CD4-positive, alpha-beta T cell treated with Interleukin-12 subunit alpha and Interleukin-12 subunit beta, for 1 hour (primary cell): ENCODE data around the gene CASP9.
"Not testable (repeated sequence)": the region's sequence is repeated elsewhere in the genome, so short reads cannot be mapped to it uniquely, and the experiment has no call there.

ENCODE experiments used
- DNase-seq: peaks from one replicate; pipeline ENCODE4 v3.0.0-alpha.2; 2020

The CASP9 gene

DNA sequence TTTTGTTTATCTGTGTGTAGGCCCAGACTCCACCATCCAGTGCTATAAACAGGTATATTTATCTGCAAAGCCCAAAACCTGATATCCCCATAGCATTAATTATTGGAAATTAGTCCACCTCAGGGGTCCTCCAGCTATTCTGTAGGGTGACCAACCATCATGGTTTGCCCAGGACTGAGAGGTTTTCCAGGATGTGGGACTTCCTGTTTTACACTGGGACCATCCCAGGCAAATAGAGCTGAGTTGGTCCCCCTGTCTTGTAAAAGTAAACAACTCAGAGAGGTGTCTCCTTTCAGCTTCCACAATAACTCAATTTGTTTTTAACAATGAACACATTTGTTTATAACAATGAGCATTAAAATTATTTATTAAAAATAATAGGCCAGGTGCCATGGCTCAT is 55.9 kb downstream of the CASP9 start:
- DNase-seq: no peak

DNA sequence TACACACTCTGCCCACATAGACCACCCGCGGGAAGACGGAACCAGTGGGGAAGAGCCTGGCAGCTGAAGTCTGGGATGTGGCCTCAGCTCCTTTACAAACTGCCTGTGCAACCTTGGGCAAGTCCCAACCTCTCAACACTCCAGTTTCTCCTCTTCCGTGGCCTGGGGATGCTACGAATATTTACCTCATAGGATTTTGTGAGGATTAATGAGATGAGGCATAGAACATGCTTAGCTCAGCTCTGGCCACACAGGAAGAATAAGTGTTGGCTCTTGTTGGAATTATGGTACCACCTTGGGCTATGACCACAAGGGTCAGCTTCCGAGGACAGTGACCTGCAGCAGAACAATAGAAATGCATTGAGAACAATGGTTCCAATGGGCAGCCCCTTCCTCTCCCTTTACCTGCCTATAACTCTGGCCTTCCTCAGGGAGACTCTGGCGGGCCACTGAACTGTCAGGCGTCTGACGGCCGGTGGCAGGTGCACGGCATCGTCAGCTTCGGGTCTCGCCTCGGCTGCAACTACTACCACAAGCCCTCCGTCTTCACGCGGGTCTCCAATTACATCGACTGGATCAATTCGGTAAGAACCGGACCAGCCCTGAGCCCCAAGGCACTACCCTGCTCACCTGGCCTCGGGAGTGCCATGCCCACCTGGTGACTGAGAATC is 56.9 kb downstream of the CASP9 start:
- DNase-seq: not testable (repeated sequence)

DNA sequence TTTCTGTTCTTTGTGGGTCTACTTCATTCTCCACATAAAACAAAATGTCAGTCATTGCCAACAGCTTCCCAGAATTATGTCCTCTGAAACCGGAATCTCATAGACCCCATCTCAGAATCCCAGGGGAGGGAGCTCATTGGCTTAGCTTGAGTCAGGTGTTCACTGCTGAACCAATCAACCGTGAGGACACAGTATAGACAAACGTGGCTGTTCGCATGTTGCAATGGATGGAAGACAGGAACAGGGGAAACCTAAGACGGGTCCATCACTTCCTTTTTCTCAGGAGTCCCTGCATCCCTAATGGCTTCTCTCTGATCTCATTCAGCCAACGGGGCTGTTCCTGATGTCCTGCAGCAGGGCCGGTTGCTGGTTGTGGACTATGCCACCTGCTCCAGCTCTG is 58.3 kb downstream of the CASP9 start:
- no peak for DNase-seq

GRCh38 chr1:15463926-15464322 is 60.1 kb downstream of the CASP9 start:
- not testable (repeated sequence) for DNase-seq

DNA sequence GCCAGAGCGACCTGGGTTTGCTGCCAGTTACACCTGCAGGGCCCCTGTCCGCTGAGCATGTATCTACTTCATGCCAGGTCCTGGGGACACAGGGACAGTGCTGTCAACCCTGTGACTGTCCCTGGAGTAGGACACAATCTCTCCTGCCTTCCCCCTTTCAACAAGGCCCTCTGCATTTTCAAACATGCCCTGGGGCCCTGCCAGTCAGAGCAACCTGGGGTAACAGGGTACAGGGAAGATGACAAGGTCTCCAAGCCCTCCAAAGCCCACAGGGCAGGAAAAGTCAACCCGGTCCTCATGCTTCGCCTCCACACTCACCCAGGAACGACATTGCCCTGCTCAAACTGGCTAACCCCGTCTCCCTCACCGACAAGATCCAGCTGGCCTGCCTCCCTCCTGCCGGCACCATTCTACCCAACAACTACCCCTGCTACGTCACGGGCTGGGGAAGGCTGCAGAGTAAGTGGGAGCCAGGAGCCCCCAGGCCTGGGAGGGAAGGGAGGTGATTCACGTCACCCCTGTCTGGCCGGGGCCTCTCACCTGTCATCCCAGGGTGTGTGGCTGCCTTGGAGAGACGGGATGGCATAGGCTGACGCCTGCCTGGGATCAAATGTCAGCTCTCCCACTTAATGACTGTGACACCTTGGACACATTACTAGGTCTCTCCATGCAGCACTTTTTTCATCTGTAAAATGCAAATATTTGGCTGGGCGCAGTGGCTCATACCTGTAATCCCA is 60.8 kb downstream of the CASP9 start:
- not testable (repeated sequence) for DNase-seq

- DNase-seq: no peak
These were observed 63.3 kb downstream of the CASP9 start for GRCh38 chr1:15460708-15461095.

DNA sequence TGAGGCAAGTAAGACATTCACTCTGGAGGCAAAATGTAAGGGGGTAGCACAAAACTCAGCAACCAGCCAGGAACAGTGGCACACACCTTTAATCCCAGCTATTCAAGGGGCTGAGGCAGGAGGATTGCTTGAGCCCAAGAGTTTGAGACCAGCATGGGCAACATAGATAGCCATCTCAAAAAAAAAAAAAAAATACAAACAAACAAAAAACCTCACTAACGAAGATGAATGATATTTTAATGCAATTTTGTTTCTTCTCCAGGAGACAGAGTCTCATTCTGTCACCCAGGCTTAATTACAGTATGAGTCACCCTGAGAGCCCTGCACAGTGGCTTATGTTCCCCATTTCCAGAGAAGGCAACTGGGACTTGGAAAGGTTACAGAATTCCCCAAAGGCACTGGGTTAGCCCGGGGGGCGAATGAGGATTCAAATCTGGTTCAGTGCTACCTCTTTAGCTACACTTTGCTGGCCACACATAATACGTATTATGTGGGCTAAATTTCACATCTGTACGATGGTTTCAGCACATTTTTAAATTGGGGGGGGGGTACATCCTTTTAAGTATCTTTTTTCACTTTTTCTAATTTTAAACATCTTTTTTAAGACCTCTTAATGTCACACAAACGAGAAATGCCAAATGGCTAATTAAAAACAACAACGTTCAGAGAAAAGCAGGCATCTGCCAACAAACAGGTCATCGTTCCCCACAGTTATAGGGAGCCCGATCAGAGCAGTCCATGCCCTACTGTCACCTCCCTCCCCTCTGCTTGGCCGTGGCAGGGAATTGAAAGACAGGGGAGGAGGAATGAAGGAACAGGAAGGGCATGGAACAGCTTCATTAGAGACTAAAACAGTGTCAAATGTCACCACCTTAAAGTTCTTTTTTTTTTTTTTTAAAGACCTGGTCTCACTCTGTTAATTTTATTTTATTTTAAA is 64.0 kb downstream of the CASP9 start:
- DNase-seq: no peak

DNA sequence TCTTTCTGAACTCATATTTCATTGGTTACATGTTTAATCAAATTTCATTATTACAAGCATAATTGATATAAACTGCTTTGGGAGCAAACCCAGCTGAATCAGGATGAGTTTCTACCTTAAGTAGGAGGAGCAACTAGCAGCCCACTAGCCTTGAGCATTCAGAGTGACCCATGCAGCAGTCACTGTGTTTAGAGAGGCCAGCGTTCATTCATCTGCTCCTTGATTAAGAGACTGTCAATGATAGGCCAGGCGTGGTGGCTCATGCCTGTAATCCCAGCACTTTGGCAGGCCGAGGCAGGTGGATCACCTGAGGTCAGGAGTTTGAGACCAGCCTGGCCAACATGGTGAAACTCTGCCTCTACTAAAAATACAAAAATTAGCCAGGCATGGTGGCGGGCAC is 65.6 kb downstream of the CASP9 start:
- DNase-seq: not testable (repeated sequence)

DNA sequence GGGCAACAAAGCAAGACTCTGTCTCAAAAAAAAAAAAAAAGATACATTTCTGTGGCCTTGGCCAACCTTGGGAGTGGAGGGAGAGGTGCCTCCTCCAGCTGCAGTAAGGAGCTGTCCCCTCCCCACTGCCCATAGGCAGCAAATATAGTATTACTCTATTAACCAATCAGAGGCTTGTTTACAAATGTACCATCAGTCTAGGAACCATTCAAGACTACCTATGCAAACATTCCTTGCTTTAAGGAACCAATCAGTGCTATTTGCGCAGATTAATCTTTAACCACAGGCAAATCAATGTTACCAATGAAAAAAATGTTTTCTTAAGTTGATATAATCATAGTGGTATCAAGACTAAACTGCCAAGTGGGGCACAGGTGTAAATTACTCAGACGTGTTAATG is 66.4 kb downstream of the CASP9 start:
- DNase-seq: no peak

DNA sequence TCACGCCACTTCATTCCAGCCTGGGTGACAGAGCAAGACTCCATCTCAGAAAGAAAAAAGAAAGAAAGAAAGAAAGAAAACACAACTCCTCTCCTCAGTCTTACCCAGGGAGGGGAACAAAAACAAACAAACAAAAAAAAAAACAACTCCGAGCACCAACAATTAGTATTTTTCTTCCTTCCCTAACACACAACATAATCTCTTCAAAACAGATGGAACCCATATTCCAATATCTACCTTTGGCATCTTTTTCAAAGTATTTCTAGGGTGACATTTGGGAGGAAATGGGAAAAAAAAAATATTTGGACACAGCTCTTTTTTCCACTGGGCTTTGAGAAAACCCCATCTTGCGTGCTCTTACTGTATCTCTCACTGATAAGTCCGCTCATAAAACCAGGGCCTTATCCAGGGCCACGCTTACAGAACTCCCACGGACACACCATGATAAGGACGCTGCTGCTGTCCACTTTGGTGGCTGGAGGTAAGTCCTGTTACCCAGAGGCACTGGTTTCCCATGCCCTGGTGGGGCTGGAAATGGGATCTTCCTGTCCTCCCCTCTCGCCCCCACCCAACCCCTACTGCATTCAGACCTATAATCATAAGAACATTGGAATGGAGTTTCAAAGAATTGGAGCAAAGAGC is 67.6 kb downstream of the CASP9 start, which contains the start of gene CELA2A:
Gene CELA2A (plus strand): TSS at position 420 of the 642 bp plus-strand sequence. CDS start 22 bp downstream, at position 442.
- DNase-seq: no peak

GRCh38 chr1:15455522-15455921 is 68.5 kb downstream of the CASP9 start:
- DNase-seq: no peak

GRCh38 chr1:15454256-15454655 is 69.8 kb downstream of the CASP9 start:
- no peak for DNase-seq

GRCh38 chr1:15453734-15454133 is 70.3 kb downstream of the CASP9 start:
- no peak for DNase-seq

DNA sequence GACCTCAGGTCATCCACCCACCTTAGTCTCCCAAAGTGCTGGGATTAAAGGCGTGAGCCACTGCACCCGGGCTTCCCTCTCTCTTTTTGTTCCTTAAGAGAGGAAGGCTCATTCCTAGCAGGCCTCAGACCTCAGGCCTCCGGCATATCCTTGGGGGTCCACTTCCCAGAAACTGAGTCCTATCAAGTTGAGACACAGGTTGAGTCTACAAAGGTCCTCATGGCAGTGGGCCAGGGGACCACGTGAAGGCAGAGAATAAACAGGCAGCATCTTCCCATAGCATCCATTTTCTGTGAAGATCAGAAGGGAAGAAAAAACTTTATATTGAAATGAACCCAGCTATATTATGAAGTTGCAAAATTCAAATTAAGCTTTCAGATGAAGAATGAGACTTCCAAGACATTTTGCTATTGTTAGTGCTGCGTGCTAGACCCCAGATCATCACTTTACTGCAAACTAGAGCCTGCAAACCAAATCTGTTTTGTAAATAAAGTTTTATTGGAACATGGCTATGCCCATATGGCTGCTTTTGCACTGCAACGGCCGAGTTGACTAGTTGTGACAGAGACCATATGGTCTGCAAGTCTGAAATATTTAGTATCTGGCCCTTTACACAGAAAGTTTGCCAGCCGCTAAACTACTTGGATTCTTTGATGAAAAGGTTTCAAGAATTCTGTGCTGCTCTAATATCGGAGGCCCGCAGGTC is 71.0 kb downstream of the CASP9 start:
- DNase-seq: no peak

DNA sequence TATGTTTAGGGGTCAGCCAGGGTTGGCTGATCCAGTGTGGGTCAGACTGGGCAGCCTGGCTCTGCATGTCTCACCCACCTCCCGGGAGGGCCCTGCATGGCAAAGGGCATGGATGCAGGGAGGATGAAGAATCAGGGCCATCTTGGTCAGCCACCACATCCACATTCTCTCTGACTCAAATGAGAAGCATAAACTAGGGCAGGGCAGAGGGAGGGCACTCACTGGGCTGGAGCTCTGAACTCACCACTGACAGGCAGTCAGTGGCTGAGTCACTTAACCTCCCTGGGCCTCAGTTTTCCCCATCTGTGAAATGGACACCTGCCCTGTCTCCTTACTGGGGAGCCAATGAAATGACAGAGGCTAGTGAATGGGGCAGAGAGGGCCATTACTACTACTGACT is 71.8 kb downstream of the CASP9 start:
- no peak for DNase-seq

GRCh38 chr1:15451014-15451722 is 72.8 kb downstream of the CASP9 start:
- DNase-seq: no peak

GRCh38 chr1:15449567-15449966 is 74.4 kb downstream of the CASP9 start:
- no peak for DNase-seq

- no peak for DNase-seq
These were observed 75.0 kb downstream of the CASP9 start for GRCh38 chr1:15448877-15449462.

DNA sequence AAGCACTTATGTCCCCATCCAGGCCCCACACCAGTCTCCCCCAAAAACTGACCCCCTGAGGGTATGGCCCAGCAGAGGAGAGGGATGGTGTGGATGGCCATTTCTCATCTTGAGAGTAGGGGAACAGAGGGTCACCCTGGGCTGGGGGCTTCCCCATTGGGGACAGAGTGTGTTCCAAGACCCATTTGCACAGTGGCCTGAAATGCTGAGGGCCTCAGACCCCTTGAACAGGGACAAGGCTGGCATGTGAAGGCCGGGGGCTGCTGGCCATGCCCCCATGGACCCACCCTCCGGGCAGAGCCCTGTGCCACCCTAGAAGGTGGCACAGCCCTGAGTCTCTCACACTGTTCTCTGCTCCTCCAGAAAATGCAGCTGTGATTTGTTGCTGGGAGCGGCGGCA is 77.8 kb downstream of the CASP9 start:
- no peak for DNase-seq

DNA sequence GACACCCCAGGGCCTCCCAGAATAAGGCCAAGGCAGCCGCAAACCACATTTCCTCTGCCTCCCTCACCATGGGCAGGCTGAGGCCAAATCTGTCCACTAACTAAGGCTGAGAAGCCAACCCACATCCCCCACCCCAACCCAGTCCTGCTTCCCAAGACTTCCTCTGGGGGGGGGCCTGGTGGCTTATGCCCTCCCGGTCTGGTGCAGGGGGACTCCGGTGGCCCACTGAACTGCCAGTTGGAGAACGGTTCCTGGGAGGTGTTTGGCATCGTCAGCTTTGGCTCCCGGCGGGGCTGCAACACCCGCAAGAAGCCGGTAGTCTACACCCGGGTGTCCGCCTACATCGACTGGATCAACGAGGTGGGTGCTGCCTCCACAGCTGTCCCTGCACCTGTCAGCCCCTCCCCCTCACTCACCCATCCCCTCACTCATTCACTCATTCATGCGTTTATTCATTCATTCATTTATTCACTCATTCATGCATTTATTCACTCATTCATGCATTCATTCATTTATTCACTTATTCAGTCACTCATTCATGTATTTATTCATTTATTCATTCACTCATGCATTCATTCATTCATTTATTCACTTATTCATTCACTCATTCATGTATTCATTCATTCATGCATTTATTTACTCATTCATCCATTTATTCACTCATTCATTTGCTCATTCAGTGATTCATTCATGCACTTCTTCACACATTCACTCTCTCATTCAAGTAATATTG is 78.5 kb downstream of the CASP9 start:
- DNase-seq: no peak
